PFSK-1 (cell line): Measurements from ENCODE around the gene VAV2.

Experiments
- POLR2AphosphoS5 ChIP-seq: IDR thresholded peaks from 2 replicates; pipeline ENCODE4 v1.6.1; 2012; ENCODE audit warnings: low read depth, mild to moderate bottlenecking, control low read depth, low read length, moderate library complexity
- TAF1 ChIP-seq: IDR thresholded peaks from 2 replicates; pipeline ENCODE4 v1.6.1; 2012; ENCODE audit warnings: low read length, control low read depth, borderline replicate concordance; ENCODE audit not compliant: insufficient read depth

DNA sequence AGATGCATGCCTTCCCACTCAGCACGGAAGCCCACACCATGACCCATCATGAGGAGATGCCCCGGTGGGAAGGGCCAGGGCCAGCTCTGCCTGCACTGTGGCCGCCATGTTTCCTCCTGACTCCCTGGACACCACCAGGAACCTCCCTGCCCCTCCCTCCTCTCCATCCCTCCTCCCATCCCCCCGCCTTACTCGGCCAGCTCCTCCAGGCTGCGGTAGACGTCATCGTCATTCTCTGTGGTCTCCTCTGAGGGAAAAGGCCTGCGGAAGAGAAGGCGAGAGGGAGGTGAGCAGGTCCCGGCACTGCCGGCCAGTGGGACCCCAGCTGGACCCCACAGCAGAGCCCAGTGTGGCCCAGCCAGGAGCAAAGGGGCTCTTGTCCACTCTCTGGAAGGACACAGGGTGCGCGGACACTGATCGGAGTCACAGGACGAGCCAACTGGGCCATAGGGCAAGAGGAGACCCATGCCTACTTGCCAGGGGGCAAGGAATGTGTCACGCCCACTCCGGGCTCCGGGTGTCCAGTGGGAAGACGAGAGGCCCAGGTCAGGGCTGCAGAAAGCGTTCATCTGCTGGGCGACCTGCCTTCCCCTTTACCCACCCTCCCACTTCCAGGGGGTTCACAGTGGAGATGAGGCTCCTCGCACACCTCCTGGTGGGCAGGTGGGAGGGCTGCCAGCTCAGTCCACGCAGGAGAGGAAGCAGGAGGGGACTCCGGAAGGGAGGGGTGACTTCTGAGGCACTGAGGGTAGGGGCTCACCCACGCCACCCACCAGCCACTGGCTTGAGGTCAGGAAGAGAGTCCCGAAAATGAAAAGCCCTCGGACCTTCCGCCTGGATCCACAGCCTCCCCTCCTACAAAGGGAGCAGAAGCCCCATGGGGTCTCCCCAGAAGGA is 157.8 kb downstream of the VAV2 start:
- TF ChIP-seq POLR2AphosphoS5 (no peak), TAF1 (no peak)
